IMR-90 (cell line): ENCODE data around the gene INSM1. TPM values are rescaled to one million over a fixed set of nuclear protein-coding genes. Genes with fewer than 3 reads are reported as not detected.

ENCODE experiments used
- ATAC-seq: fragments of 200-7000 bp; cut with Tn5 transposase; 2 replicates; pipeline ENCODE4 v1.9.1; 2020; ENCODE audit warnings: low read depth, mild to moderate bottlenecking, moderate library complexity
- BruUV-seq: library from RNA; stranded (reverse); fragments of 400-500 nt; replicated peaks from 2 replicates; lab custom pipeline; 2021; lab: Mats Ljungman, UMichigan
- CTCF ChIA-PET: fragments of 300-600 bp; formaldehyde crosslinking; extraction: SDS; loops from one replicate; lab custom pipeline; 2021; ENCODE audit warnings: antibody characterized with exemption; lab: Yijun Ruan, JAX
- POLR2A ChIA-PET: fragments of 300-600 bp; sonication (Branson Sonifier 250); formaldehyde crosslinking; loops from one replicate; lab custom pipeline; 2022; ENCODE audit warnings: antibody characterized with exemption; ENCODE audit not compliant: unreplicated experiment; lab: Charles Lee
- DNase-seq: peaks from one replicate; pipeline ENCODE4 v3.0.0; 2013
- H2AFZ ChIP-seq: replicated peaks from 2 replicates; pipeline ENCODE3; 2013; ENCODE audit warnings: low read length, mild to moderate bottlenecking; ENCODE audit not compliant: poor library complexity
- H2AK5ac ChIP-seq: 2 replicates; pipeline ENCODE4 v1.6.1; 2013; ENCODE audit warnings: low read depth, low read length, inconsistent platforms
- H2AK9ac ChIP-seq: replicated peaks from 2 replicates; pipeline ENCODE3; 2013; ENCODE audit warnings: mild to moderate bottlenecking, low read depth, low read length, moderate library complexity; ENCODE audit not compliant: poor library complexity
- H2BK120ac ChIP-seq: 2 replicates; pipeline ENCODE4 v1.6.1; 2013; ENCODE audit warnings: low read depth, low read length, inconsistent platforms
- H2BK15ac ChIP-seq: 3 replicates; pipeline ENCODE4 v1.6.1; 2013; ENCODE audit warnings: low read depth, low read length, inconsistent platforms
- H2BK20ac ChIP-seq: 2 replicates; pipeline ENCODE4 v1.6.1; 2013; ENCODE audit warnings: low read depth, mild to moderate bottlenecking, inconsistent platforms, low read length, moderate library complexity
- H2BK5ac ChIP-seq: 2 replicates; pipeline ENCODE4 v1.6.1; 2013; ENCODE audit warnings: mild to moderate bottlenecking, low read depth, low read length, inconsistent platforms; ENCODE audit not compliant: poor library complexity, severe bottlenecking
- H3K14ac ChIP-seq: replicated peaks from 2 replicates; pipeline ENCODE4 v1.6.1; 2013; ENCODE audit warnings: low read depth, low read length, inconsistent platforms
- H3K18ac ChIP-seq: 2 replicates; pipeline ENCODE4 v1.6.1; 2013; ENCODE audit warnings: low read depth, low read length, control low read depth
- H3K23ac ChIP-seq: 2 replicates; pipeline ENCODE4 v1.6.1; 2013; ENCODE audit warnings: low read depth, low read length, inconsistent platforms
- H3K27ac ChIP-seq: 2 replicates; pipeline ENCODE4 v1.5.1; 2013; ENCODE audit warnings: mild to moderate bottlenecking, control low read depth, low read length; ENCODE audit not compliant: insufficient read depth
- H3K27me3 ChIP-seq: 2 replicates; pipeline ENCODE4 v1.6.1; 2013; ENCODE audit warnings: low read length; ENCODE audit not compliant: control insufficient read depth, insufficient read depth
- H3K36me3 ChIP-seq: 2 replicates; pipeline ENCODE4 v1.6.1; 2013; ENCODE audit warnings: low read length, mixed read lengths; ENCODE audit not compliant: control insufficient read depth, insufficient read depth
- H3K4ac ChIP-seq: 2 replicates; pipeline ENCODE4 v1.6.1; 2013; ENCODE audit warnings: low read depth, low read length, inconsistent platforms
- H3K4me1 ChIP-seq: 2 replicates; pipeline ENCODE4 v1.6.1; 2013; ENCODE audit warnings: low read length, mixed read lengths; ENCODE audit not compliant: control insufficient read depth, insufficient read depth
- H3K4me2 ChIP-seq: 2 replicates; pipeline ENCODE4 v1.6.1; 2013; ENCODE audit warnings: low read depth, mild to moderate bottlenecking, control low read depth, low read length, moderate library complexity
- H3K4me3 ChIP-seq: 2 replicates; pipeline ENCODE4 v1.5.1; 2013; ENCODE audit warnings: low read depth, mild to moderate bottlenecking, control low read depth, low read length, moderate library complexity; ENCODE audit not compliant: insufficient read depth
- H3K56ac ChIP-seq: 2 replicates; pipeline ENCODE4 v1.6.1; 2013; ENCODE audit warnings: low read length, inconsistent platforms; ENCODE audit not compliant: insufficient read depth; ENCODE audit errors: extremely low read depth
- H3K79me1 ChIP-seq, 2 experiments: 2 replicates each; pipeline ENCODE4 v1.6.1; 2013; ENCODE audit warnings: low read length in 2 of 2, inconsistent platforms in 1 of 2, low read depth in 1 of 2
- H3K9ac ChIP-seq: 2 replicates; pipeline ENCODE4 v1.6.1; 2013; ENCODE audit warnings: low read depth, low read length, control low read depth
- H3K9me1 ChIP-seq: 2 replicates; pipeline ENCODE4 v1.6.1; 2013; ENCODE audit warnings: low read length, inconsistent platforms; ENCODE audit not compliant: insufficient read depth
- H3K9me3 ChIP-seq: 2 replicates; pipeline ENCODE4 v1.6.1; 2013; ENCODE audit warnings: low read length; ENCODE audit not compliant: control insufficient read depth, insufficient read depth
- H4K20me1 ChIP-seq: 2 replicates; pipeline ENCODE4 v1.6.1; 2013; ENCODE audit warnings: low read length, inconsistent platforms; ENCODE audit not compliant: insufficient read depth
- H4K5ac ChIP-seq: 2 replicates; pipeline ENCODE4 v1.6.1; 2013; ENCODE audit warnings: mild to moderate bottlenecking, low read depth, low read length, control low read depth
- H4K8ac ChIP-seq, 2 experiments: 2 replicates each; pipeline ENCODE4 v1.6.1; 2013; ENCODE audit warnings: low read depth in 2 of 2, low read length in 2 of 2, control low read depth in 1 of 2, inconsistent platforms in 1 of 2
- H4K91ac ChIP-seq: 2 replicates; pipeline ENCODE4 v1.6.1; 2013; ENCODE audit warnings: low read depth, low read length, inconsistent platforms; ENCODE audit not compliant: insufficient read depth
- BHLHE40 ChIP-seq: fragments of 150-350 bp; IDR thresholded peaks from 2 replicates; pipeline ENCODE4 v1.6.1; 2016; ENCODE audit warnings: mild to moderate bottlenecking, low read depth, low read length
- CHD1 ChIP-seq: IDR thresholded peaks from 2 replicates; pipeline ENCODE4 v1.6.1; 2012; ENCODE audit warnings: low read depth, low read length, improper control_type of control experiment
- ELK1 ChIP-seq: fragments of 150-350 bp; IDR thresholded peaks from 2 replicates; pipeline ENCODE4 v1.6.1; 2016; ENCODE audit warnings: low read depth, mild to moderate bottlenecking, low read length, moderate library complexity, borderline replicate concordance
- FOS ChIP-seq: fragments of 150-350 bp; IDR thresholded peaks from 2 replicates; pipeline ENCODE4 v1.6.1; 2016; ENCODE audit warnings: low read depth, low read length
- MAFK ChIP-seq: IDR thresholded peaks from 2 replicates; pipeline ENCODE4 v1.6.1; 2012; ENCODE audit warnings: low read depth, low read length, improper control_type of control experiment
- MAZ ChIP-seq: IDR thresholded peaks from 2 replicates; pipeline ENCODE4 v1.6.1; 2012; ENCODE audit warnings: low read depth, mild to moderate bottlenecking, low read length, improper control_type of control experiment, moderate library complexity, borderline replicate concordance
- MXI1 ChIP-seq: IDR thresholded peaks from 2 replicates; pipeline ENCODE4 v1.6.1; 2012; ENCODE audit warnings: low read depth, mild to moderate bottlenecking, low read length, moderate library complexity, borderline replicate concordance
- NFE2L2 ChIP-seq: fragments of 150-350 bp; IDR thresholded peaks from 2 replicates; pipeline ENCODE4 v1.6.1; 2016; ENCODE audit warnings: low read depth, mild to moderate bottlenecking, low read length
- RAD21 ChIP-seq: IDR thresholded peaks from 2 replicates; pipeline ENCODE4 v1.6.1; 2012; ENCODE audit warnings: low read length, improper control_type of control experiment
- RCOR1 ChIP-seq: IDR thresholded peaks from 2 replicates; pipeline ENCODE4 v1.6.1; 2012; ENCODE audit warnings: mild to moderate bottlenecking, low read length, improper control_type of control experiment; ENCODE audit not compliant: insufficient replicate concordance
- RFX5 ChIP-seq: IDR thresholded peaks from 2 replicates; pipeline ENCODE4 v1.8.0; 2012; ENCODE audit warnings: low read depth, mild to moderate bottlenecking, low read length, moderate library complexity
- SMC3 ChIP-seq: fragments of 150-350 bp; IDR thresholded peaks from 2 replicates; pipeline ENCODE4 v1.6.1; 2016; ENCODE audit warnings: low read depth, mild to moderate bottlenecking, antibody characterized with exemption, low read length, moderate library complexity
- USF2 ChIP-seq: fragments of 150-350 bp; IDR thresholded peaks from 2 replicates; pipeline ENCODE4 v1.6.1; 2017; ENCODE audit warnings: mild to moderate bottlenecking, antibody characterized with exemption, low read length, low read depth
- WGBS, 2 experiments: methylation state at CpG; one replicate each; pipeline versions ENCODE4 v1.1.5 to v1.1.7; 2013; ENCODE audit warnings: missing lambda C conversion rate in 2 of 2; ENCODE audit not compliant: insufficient read length in 1 of 2; ENCODE audit errors: extremely low coverage in 2 of 2; 5-methylcytosine and 5-hydroxymethylcytosine counted together
- dilution Hi-C: fragments of 300-500 bp; cut with HindIII; formaldehyde crosslinking; loops from one replicate; pipeline ENCODE4 v1.14.3; 2018; ENCODE audit warnings: low sequenced_read_pairs; ENCODE audit not compliant: unreplicated experiment
- in situ Hi-C: fragments of 300-500 bp; cut with MboI; formaldehyde crosslinking; loops from 3 replicates; pipeline ENCODE4 v1.14.3; 2019; ENCODE audit warnings: low sequenced_read_pairs, inconsistent platforms, mixed read lengths
- intact Hi-C: fragments of 100-400 bp; cut with micrococcal nuclease; formaldehyde crosslinking; loops from 2 replicates; pipeline ENCODE4 v1.10.0; 2022
- polyA plus RNA-seq, 3 experiments: library from polyadenylated mRNA; depleted of rRNA; stranded (reverse); fragments of >200 nt; gene quantifications; 2 replicates each; pipeline ENCODE4 v1.2.3, GENCODE V29; 2012; ENCODE audit warnings: low replicate concordance in 1 of 3
- total RNA-seq: library from RNA; depleted of rRNA; stranded (reverse); fragments of >200 nt; gene quantifications from 2 replicates; pipeline ENCODE4 v1.2.3, GENCODE V29; 2012
- TF ChIP-seq, protein P1 (sequence below): conservative IDR thresholded peaks from 2 replicates; pipeline ENCODE4 v1.5.1; 2012; ENCODE audit warnings: mild to moderate bottlenecking, low read depth, low read length, improper control_type of control experiment

INSM1 gene
- total and polyA plus RNA-seq, 2 of the 4 experiments (the other 2 are of a cell fraction), result not detected

DNA sequence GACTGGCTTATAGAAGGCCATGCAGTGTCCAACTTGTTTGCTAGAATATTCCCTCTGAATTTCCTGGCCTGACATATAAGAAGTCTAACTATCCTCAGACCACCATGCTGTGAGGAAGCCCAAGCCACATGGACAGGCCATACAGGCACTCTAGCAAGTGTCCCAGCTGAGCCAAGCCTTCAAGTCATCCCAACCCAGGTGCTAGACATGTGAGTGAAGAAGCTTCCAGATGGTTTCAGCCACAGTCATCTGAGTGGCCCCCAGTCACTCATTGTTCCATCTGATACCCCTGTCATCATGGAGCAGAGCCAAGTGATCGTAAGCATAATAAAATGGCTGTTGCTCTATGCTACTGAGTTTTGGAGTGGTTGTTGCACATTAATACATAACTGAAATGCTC, 46.0 kb upstream of the INSM1 start:
- in situ Hi-C loops, result no loop called here

More for the DNA sequence above, 46.0 kb upstream of the INSM1 start:
- H2BK5ac ChIP-seq, result no peak overlapping the region
- no TSS peak for BruUV-seq
- H3K4ac ChIP-seq, result no peak overlapping the region
- no peak for DNase-seq
- no CpG with 5 or more reads among the region's 1 CpG for WGBS, 2 experiments
- no peak overlapping the region for H4K8ac ChIP-seq
- H2AK9ac ChIP-seq, result no peak overlapping the region
- CTCF ChIA-PET, result no interaction called here
- no peak overlapping the region for H2BK120ac ChIP-seq
- no peak overlapping the region for H4K91ac ChIP-seq
- no peaks in the 10 kb centered on the region for H3K36me3 ChIP-seq
- intact Hi-C loops (no loop called here), dilution Hi-C loops (no loop called here)
- POLR2A ChIA-PET, result no interaction called here
- H3K27ac ChIP-seq, result no peak overlapping the region
- no peak overlapping the region for H3K4me2 ChIP-seq
- H2AK5ac ChIP-seq, result no peak overlapping the region
- no peak overlapping the region for H2BK15ac ChIP-seq
- TF ChIP-seq RAD21, result no peak
- TF ChIP-seq USF2, result no peak
- TF ChIP-seq MAZ, result no peak
- no peak for TF ChIP-seq FOS
- no peak for TF ChIP-seq MXI1
- no peak for TF ChIP-seq MAFK
- TF ChIP-seq ELK1, result no peak
- TF ChIP-seq NFE2L2, result no peak
- TF ChIP-seq RCOR1, result no peak
- TF ChIP-seq CHD1, result no peak
- TF ChIP-seq BHLHE40, result no peak
- no peak for TF ChIP-seq RFX5
- TF ChIP-seq SMC3, result no peak
- TF ChIP-seq, protein P1, sequence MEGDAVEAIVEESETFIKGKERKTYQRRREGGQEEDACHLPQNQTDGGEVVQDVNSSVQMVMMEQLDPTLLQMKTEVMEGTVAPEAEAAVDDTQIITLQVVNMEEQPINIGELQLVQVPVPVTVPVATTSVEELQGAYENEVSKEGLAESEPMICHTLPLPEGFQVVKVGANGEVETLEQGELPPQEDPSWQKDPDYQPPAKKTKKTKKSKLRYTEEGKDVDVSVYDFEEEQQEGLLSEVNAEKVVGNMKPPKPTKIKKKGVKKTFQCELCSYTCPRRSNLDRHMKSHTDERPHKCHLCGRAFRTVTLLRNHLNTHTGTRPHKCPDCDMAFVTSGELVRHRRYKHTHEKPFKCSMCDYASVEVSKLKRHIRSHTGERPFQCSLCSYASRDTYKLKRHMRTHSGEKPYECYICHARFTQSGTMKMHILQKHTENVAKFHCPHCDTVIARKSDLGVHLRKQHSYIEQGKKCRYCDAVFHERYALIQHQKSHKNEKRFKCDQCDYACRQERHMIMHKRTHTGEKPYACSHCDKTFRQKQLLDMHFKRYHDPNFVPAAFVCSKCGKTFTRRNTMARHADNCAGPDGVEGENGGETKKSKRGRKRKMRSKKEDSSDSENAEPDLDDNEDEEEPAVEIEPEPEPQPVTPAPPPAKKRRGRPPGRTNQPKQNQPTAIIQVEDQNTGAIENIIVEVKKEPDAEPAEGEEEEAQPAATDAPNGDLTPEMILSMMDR, result no peak
- no peak overlapping the region for H3K23ac ChIP-seq
- no peaks in the 10 kb centered on the region for H3K9me1 ChIP-seq
- H2AFZ ChIP-seq, result no peak overlapping the region
- H3K18ac ChIP-seq, result no peak overlapping the region
- ATAC-seq, result no peak
- H3K4me3 ChIP-seq, result no peak overlapping the region
- no peak overlapping the region for H4K5ac ChIP-seq
- no peak overlapping the region for H3K14ac ChIP-seq
- H2BK20ac ChIP-seq, result no peak overlapping the region
- H4K20me1 ChIP-seq, result no peaks in the 10 kb centered on the region
- no peaks in the 10 kb centered on the region for H3K4me1 ChIP-seq
- no peaks in the 10 kb centered on the region for H3K9me3 ChIP-seq
- H3K79me1 ChIP-seq, result no peaks in the 10 kb centered on the region
- no peak overlapping the region for H3K9ac ChIP-seq
- H3K56ac ChIP-seq, result no peak overlapping the region
- no peaks in the 10 kb centered on the region for H3K27me3 ChIP-seq
